Activated CD4-positive, alpha-beta memory T cell treated with anti-CD3 and anti-CD28 coated beads for 36 hours (primary cell): ENCODE measurements around the gene DNAJB14. TPM values are rescaled to one million over a fixed set of nuclear protein-coding genes. Genes with fewer than 3 reads are reported as not detected.

Experiments used
- CTCF ChIA-PET: fragments of 350-600 bp; sonication (Branson Sonifier 250); formaldehyde crosslinking; loops from one replicate; lab custom pipeline; 2021; ENCODE audit warnings: antibody characterized with exemption, inconsistent platforms; lab: Charles Lee
- POLR2A ChIA-PET: fragments of 350-600 bp; sonication (Branson Sonifier 250); formaldehyde crosslinking; loops from one replicate; lab custom pipeline; 2021; ENCODE audit warnings: antibody characterized with exemption; lab: Charles Lee
- DNase-seq: peaks from one replicate; pipeline ENCODE4 v3.0.0-alpha.2; 2020
- H3K27ac Mint-ChIP-seq: one replicate; pipeline ENCODE4 v1.8.0; 2021; ENCODE audit warnings: mixed read lengths
- H3K27me3 Mint-ChIP-seq: one replicate; pipeline ENCODE4 v1.8.0; 2021; ENCODE audit warnings: mixed read lengths
- H3K36me3 Mint-ChIP-seq: one replicate; pipeline ENCODE4 v1.8.0; 2021; ENCODE audit warnings: mixed read lengths
- H3K4me1 Mint-ChIP-seq: one replicate; pipeline ENCODE4 v1.8.0; 2021; ENCODE audit warnings: low read depth, mixed read lengths
- H3K4me3 Mint-ChIP-seq: one replicate; pipeline ENCODE4 v1.8.0; 2021; ENCODE audit warnings: mild to moderate bottlenecking, mixed read lengths
- H3K9me3 Mint-ChIP-seq: one replicate; pipeline ENCODE4 v1.8.0; 2021; ENCODE audit warnings: mixed read lengths
- intact Hi-C: fragments of 100-400 bp; cut with micrococcal nuclease; formaldehyde crosslinking; loops from one replicate; pipeline ENCODE4 v1.15.1; 2023
- total RNA-seq, 2 experiments: library from RNA; stranded (reverse); gene quantifications; one replicate each; pipeline ENCODE4 v1.2.3, GENCODE V29; 2021

DNAJB14 gene
- total RNA-seq, 2 experiments from 2014 or later, result 39.8 to 40.4 TPM

DNA sequence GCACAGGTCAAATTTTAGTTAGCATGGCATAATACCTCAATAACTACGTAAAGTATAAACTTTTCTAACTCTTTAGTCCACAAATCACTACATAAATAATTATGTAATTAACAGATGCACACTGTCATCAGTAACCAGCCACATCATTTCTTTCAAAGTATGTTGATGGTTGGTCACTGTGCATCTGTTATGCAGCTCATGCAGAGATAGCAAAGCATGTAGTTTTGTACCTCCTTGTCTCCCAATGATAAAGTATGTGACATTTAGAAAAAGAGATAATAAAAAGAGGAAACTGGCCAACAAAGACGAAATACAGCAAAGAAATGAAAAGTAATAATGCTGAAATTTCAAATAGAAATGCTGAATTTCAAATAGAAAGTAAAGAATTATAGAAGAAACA, 55.1 kb downstream of the DNAJB14 start:
- Mint-ChIP-seq H3K27me3 (no peaks in the 10 kb centered on the region), H3K4me3 (no peak overlapping the region), H3K4me1 (peaks cover 42% of the 10 kb centered on the region), H3K9me3 (no peaks in the 10 kb centered on the region), H3K36me3 (peaks cover 3% of the 10 kb centered on the region), H3K27ac (no peak overlapping the region)
- CTCF ChIA-PET, result interaction anchor here (1.0 to 2.1 kb wide), 3 partner anchors 80 to 83 kb away, joined by 3 to 8 read pairs (median 4); no protein-coding TSS in a partner anchor
- intact Hi-C loops, result no loop called here
- no peak for DNase-seq
- POLR2A ChIA-PET, result interaction anchor here (1.2 kb wide), 1 partner anchor 328 kb away, joined by 3 read pairs; the partner anchor contains the start of gene TRMT10A

DNA sequence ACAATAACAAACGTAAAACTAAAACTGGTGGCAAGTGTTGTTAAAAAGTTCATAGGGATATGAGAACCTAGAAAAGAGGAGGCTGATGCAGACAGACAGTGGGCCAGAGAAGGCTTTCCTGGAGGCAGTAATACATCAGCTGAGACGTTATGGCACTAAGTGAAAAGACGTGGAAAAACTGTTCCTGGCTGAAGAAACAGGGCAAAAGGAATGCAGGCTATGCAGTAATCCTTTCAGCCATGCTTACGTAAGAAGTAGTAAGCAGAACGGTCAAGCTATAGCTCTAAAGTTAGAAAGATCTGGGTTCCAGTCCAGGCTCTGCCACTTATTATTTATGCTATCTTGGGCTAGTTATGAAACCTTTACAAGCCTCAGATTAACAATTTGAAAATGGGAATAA, 58.6 kb downstream of the DNAJB14 start:
- DNase-seq, result no peak
- no peak overlapping the region for H3K4me3 Mint-ChIP-seq
- CTCF ChIA-PET, result no interaction called here
- no peaks in the 10 kb centered on the region for H3K27me3 Mint-ChIP-seq
- intact Hi-C loops, result no loop called here
- H3K9me3 Mint-ChIP-seq, result no peaks in the 10 kb centered on the region
- peaks cover 23% of the 10 kb centered on the region for H3K4me1 Mint-ChIP-seq
- H3K36me3 Mint-ChIP-seq, result peaks cover 5% of the 10 kb centered on the region
- H3K27ac Mint-ChIP-seq, result no peak overlapping the region
- POLR2A ChIA-PET, result no interaction called here

DNA sequence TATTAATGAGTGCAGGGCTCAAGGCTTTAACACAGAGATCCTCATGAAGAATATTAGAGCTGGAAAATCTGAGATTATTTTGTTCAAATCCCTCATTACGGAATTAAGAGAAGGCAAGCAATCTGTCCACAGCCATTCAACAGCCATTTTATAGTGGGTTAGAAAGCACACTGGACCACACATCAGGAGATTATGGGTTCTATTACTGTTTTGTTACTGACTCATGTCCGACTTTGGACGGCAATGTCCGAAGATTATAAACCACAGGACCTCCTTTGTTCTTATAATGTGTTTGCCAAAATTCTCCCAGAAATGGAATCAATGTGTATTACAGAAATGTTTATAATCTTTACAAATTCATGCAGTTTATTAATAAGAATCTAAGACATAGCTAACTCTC, 60.3 kb downstream of the DNAJB14 start:
- intact Hi-C loops, result no loop called here
- H3K27me3 Mint-ChIP-seq, result no peaks in the 10 kb centered on the region
- no peak for DNase-seq
- POLR2A ChIA-PET, result no interaction called here
- no peak overlapping the region for H3K27ac Mint-ChIP-seq
- peaks cover 6% of the 10 kb centered on the region for H3K36me3 Mint-ChIP-seq
- H3K4me3 Mint-ChIP-seq, result no peak overlapping the region
- H3K4me1 Mint-ChIP-seq, result peaks cover 13% of the 10 kb centered on the region
- no peaks in the 10 kb centered on the region for H3K9me3 Mint-ChIP-seq
- CTCF ChIA-PET, result interaction anchor here (0.6 to 3.1 kb wide), 5 partner anchors 56 to 162 kb away, joined by 3 to 73 read pairs (median 9); partner anchors contain the start of gene DAPP1

DNA sequence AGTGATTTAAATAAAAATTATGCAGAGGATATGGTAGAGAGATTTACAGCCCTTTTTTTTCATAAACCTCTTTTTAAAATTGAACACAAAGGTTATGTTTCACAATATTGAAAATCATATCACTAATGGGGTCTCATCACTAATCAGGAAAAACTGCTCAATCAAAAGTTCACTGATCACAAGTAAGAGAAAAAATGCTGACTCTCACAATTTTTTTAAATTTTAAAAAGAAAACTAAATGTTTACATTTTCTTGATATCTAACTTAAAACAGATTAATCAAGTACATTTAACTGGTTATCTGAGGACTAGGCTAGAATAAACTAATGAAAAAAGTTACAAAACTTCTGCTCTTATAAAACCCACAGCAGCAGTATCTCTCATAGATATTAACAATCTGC, 60.7 kb downstream of the DNAJB14 start:
- Mint-ChIP-seq H3K4me1 (peaks cover 8% of the 10 kb centered on the region), H3K36me3 (peaks cover 6% of the 10 kb centered on the region), H3K27ac (no peak overlapping the region), H3K9me3 (no peaks in the 10 kb centered on the region), H3K4me3 (no peak overlapping the region), H3K27me3 (no peaks in the 10 kb centered on the region)
- no peak for DNase-seq
- intact Hi-C loops, result loop anchor here (1.0 kb wide), 3 partner anchors 69 to 324 kb away; partner anchors contain the start of gene DAPP1
- CTCF ChIA-PET, result interaction anchor here (0.6 to 3.1 kb wide), 7 partner anchors 55 to 322 kb away, joined by 3 to 73 read pairs (median 11); partner anchors contain the start of genes DAPP1 and TRMT10A
- POLR2A ChIA-PET, result no interaction called here

DNA sequence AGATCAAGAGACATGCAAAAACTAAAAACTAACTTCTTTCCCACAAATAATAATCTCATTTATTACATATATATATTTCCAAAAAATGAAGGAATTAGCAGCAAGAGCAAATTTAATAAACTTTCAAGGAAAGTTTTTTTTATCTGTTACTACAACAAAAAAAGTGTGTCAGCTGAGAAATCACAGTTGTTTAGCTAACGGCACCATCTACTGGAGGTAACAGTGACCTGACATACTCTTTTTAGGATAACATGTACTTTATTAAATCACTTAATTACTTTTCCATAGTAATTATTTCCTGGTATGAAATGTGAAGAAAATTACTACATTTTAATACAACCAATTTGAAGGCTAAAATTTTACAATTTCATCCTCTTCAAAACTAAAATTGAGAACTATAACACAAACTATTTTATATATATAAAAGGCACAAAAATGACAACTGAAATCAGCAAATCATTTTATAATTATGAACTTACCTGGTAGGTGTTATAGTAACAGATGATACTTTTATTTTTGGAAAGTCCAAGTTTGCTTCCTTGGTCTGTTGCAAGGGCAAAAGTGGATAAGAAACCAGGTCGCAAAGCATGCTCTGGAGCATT, 61.3 kb downstream of the DNAJB14 start:
- peak; percentile 19 for DNase-seq
- Mint-ChIP-seq H3K4me3 (no peak overlapping the region), H3K27me3 (no peaks in the 10 kb centered on the region), H3K9me3 (no peaks in the 10 kb centered on the region), H3K36me3 (peaks cover 6% of the 10 kb centered on the region), H3K27ac (no peak overlapping the region), H3K4me1 (peaks cover 6% of the 10 kb centered on the region)
- intact Hi-C loops, result loop anchor here (1.0 kb wide), 3 partner anchors 69 to 324 kb away; partner anchors contain the start of gene DAPP1
- CTCF ChIA-PET, result interaction anchor here (0.5 to 3.1 kb wide), 18 partner anchors 9 to 322 kb away, joined by 3 to 73 read pairs (median 4); partner anchors contain the start of genes DAPP1, LAMTOR3 and TRMT10A
- POLR2A ChIA-PET, result interaction anchor here (0.7 kb wide), 1 partner anchor 73 kb away, joined by 4 read pairs; no protein-coding TSS in a partner anchor

DNA sequence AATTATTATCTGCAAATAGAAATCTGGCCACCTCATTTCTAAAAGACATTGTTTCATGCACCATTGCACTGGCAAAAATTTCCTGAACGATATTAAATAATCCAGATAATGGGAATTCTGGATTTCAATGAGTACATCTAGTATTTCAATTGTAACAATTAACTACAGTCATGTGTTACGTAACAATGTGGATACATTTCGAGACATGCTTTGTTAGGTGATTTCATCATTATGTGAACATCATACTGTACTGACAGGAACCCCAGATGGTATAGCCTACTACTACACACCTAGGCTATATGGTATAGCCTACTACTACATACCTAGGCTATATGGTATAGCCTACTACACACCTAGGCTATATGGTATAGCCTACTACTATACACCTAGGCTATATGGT, 67.0 kb downstream of the DNAJB14 start:
- H3K27me3 Mint-ChIP-seq, result no peaks in the 10 kb centered on the region
- no peak overlapping the region for H3K4me3 Mint-ChIP-seq
- ChIA-PET POLR2A (no interaction called here), CTCF (interaction anchor here (1.3 to 1.6 kb wide), 3 partner anchors 66 to 71 kb away, joined by 5 to 6 read pairs (median 5); no protein-coding TSS in a partner anchor)
- no peaks in the 10 kb centered on the region for H3K4me1 Mint-ChIP-seq
- no peak overlapping the region for H3K27ac Mint-ChIP-seq
- intact Hi-C loops, result no loop called here
- no peaks in the 10 kb centered on the region for H3K9me3 Mint-ChIP-seq
- peaks cover 13% of the 10 kb centered on the region for H3K36me3 Mint-ChIP-seq
- DNase-seq, result no peak

DNA sequence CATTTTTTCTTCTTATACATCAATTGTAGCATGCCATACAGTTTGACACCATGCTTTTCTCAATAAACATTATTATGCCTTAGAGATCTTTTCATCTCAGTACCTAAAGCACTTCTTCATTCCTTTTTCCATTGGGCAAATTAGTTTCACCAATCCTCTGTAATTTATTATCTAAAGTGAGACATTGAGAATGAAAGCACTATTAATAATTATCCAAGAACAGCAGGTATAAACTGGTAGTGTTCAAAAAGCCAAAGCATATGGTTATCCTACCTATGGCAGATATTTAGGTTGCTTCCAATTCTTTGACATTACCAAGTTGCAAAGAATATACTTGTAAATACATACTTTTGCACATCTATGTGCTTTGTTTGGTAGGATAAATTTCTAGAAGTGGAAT, 67.8 kb downstream of the DNAJB14 start:
- H3K27ac Mint-ChIP-seq, result no peak overlapping the region

DNA sequence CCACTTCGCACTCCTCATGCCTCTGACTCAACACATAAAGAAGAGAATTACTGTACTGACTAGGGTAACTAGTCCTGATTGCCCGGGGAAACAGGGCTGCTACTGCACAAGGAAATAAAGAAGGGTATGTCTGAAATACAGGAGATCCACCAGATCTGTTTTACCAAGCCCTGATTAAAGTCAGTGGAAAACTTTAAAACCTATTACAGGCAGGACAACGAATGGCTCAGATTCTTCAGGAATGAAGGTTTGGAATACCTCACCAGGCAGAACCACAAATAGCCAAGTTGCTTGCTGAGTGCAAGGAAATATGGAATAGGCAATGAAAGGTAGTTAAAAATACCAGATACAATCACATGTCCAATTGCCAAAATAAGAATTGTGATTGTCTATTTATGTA, 69.5 kb downstream of the DNAJB14 start:
- Mint-ChIP-seq H3K27me3 (no peaks in the 10 kb centered on the region), H3K27ac (no peak overlapping the region)
- no peak for DNase-seq

More for the DNA sequence above, 67.8 kb downstream of the DNAJB14 start:
- CTCF ChIA-PET, result interaction anchor here (1.4 kb wide), 2 partner anchors 67 kb away, joined by 5 read pairs; no protein-coding TSS in a partner anchor
- H3K4me1 Mint-ChIP-seq, result no peaks in the 10 kb centered on the region
- no peaks in the 10 kb centered on the region for H3K27me3 Mint-ChIP-seq
- H3K36me3 Mint-ChIP-seq, result peaks cover 11% of the 10 kb centered on the region
- no peak for DNase-seq
- H3K9me3 Mint-ChIP-seq, result no peaks in the 10 kb centered on the region
- intact Hi-C loops, result no loop called here
- H3K4me3 Mint-ChIP-seq, result no peak overlapping the region
- POLR2A ChIA-PET, result no interaction called here

DNA sequence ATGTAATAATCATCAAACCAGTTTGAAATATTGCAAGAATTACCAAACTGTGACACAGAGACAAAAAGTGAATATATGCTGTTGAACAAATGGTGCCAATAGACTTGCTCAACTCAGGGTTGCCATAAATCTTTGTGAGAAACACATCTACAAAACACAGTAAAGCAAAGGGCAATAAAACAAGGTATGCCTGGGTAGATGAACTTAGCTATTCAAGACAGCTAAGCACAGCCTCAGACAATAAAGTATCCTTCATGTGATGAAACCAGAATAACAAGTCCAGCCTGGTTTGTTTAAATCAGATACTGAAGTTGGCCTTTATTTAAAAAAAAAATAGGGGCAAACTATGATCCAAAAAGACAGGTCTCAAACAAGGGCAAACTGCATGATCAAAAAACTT, 71.3 kb downstream of the DNAJB14 start:
- Mint-ChIP-seq H3K9me3 (no peaks in the 10 kb centered on the region), H3K27me3 (no peaks in the 10 kb centered on the region), H3K36me3 (peaks cover 15% of the 10 kb centered on the region), H3K4me3 (no peak overlapping the region), H3K27ac (no peak overlapping the region), H3K4me1 (peaks cover 13% of the 10 kb centered on the region)
- CTCF ChIA-PET, result interaction anchor here (0.6 kb wide), 1 partner anchor 63 kb away, joined by 3 read pairs; no protein-coding TSS in a partner anchor
- no peak for DNase-seq
- intact Hi-C loops, result no loop called here
- POLR2A ChIA-PET, result interaction anchor here (0.6 kb wide), 1 partner anchor 72 kb away, joined by 4 read pairs; the partner anchor contains the start of gene DNAJB14

More for the DNA sequence above, 69.5 kb downstream of the DNAJB14 start:
- no peaks in the 10 kb centered on the region for H3K9me3 Mint-ChIP-seq
- H3K36me3 Mint-ChIP-seq, result peaks cover 10% of the 10 kb centered on the region
- H3K4me3 Mint-ChIP-seq, result no peak overlapping the region
- ChIA-PET CTCF (interaction anchor here (1.4 kb wide), 1 partner anchor 65 kb away, joined by 5 read pairs; no protein-coding TSS in a partner anchor), POLR2A (no interaction called here)
- peaks cover 8% of the 10 kb centered on the region for H3K4me1 Mint-ChIP-seq
- intact Hi-C loops, result no loop called here

DNA sequence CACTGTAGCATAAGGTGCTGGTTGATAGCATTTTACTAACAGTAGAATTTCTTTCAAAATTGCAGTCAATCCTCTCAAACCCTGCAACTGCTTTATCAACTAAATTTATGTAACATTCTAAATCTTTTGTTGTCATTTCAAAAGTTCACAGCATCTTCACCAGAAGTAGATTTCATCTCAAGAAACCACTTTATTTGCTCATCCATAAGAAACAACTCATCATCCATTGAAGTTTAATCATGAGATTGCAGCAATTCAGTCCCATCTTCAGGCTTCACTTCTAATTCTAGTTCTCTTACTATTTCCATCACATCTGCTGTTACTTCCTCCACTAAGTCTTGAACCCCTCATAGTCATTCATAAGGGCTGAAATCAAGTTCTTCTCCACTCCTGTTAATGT, 73.8 kb downstream of the DNAJB14 start:
- no peak for DNase-seq
- POLR2A ChIA-PET, result interaction anchor here (0.7 kb wide), 1 partner anchor 55 kb away, joined by 3 read pairs; no protein-coding TSS in a partner anchor
- H3K36me3 Mint-ChIP-seq, result peaks cover 18% of the 10 kb centered on the region
- H3K4me1 Mint-ChIP-seq, result peaks cover 23% of the 10 kb centered on the region
- intact Hi-C loops, result loop anchor here (1.0 kb wide), 1 partner anchor 11 kb away; no protein-coding TSS in a partner anchor
- no peaks in the 10 kb centered on the region for H3K27me3 Mint-ChIP-seq
- no peak overlapping the region for H3K4me3 Mint-ChIP-seq
- CTCF ChIA-PET, result interaction anchor here (0.8 to 1.5 kb wide), 2 partner anchors 64 to 76 kb away, joined by 3 to 4 read pairs; no protein-coding TSS in a partner anchor
- H3K27ac Mint-ChIP-seq, result no peak overlapping the region
- H3K9me3 Mint-ChIP-seq, result no peaks in the 10 kb centered on the region

DNA sequence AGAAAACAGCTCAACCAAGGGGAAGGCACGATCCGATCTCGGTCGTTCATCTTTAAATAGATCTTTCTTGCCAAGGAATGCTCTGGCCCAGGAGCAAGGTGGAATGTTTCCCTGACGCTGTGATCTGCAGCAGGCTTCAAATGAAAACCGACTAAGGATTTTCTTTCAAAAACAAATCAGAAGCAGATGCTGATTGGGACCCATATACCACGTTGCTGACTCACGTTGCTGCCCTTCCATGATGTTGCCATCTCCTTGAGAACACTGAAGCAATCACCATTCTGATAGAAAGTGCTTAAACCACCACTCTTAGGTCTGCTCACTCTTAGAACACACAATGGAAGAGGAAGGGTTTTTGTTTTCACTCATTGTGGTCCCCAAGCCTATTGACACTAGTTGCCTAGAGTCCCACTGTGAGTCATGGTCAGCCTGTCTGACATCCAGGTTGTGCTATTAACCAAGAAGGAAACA, 78.3 kb downstream of the DNAJB14 start:
- Mint-ChIP-seq H3K27ac (peak overlapping the region; percentile 70), H3K9me3 (no peaks in the 10 kb centered on the region), H3K4me1 (peaks cover 25% of the 10 kb centered on the region), H3K27me3 (no peaks in the 10 kb centered on the region), H3K36me3 (peaks cover 28% of the 10 kb centered on the region), H3K4me3 (no peak overlapping the region)
- intact Hi-C loops, result loop anchor here (1.0 kb wide), 1 partner anchor 17 kb away; no protein-coding TSS in a partner anchor
- ChIA-PET CTCF (no interaction called here), POLR2A (no interaction called here)
- DNase-seq, result peak; percentile 60

DNA sequence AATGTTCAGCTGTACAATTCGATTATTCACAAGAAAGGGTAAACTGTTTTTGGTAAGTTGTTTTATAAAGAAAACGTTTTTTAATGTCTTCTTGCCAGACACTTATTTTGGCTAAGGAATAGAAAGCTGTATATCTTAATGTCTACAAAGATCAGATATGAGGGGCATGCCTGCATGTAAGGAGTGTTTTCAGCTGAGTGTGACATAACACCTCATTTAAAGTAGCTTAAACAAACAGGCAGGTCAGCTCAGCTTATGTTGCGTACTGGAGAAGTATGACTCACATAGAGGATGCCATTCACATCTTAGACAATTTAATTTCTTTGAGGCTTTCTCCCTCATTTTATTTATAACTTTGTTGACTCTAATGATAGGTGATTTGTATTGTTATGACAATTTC, 82.6 kb downstream of the DNAJB14 start:
- Mint-ChIP-seq H3K9me3 (no peaks in the 10 kb centered on the region), H3K4me1 (peaks cover 32% of the 10 kb centered on the region), H3K27me3 (no peaks in the 10 kb centered on the region), H3K36me3 (peaks cover 27% of the 10 kb centered on the region), H3K27ac (no peak overlapping the region), H3K4me3 (no peak overlapping the region)
- CTCF ChIA-PET, result interaction anchor here (1.1 kb wide), 2 partner anchors 52 to 56 kb away, joined by 3 read pairs; no protein-coding TSS in a partner anchor
- POLR2A ChIA-PET, result interaction anchor here (0.7 kb wide), 1 partner anchor 17 kb away, joined by 3 read pairs; no protein-coding TSS in a partner anchor
- intact Hi-C loops, result no loop called here
- no peak for DNase-seq
